ENCODE results near the gene TPBGL.
"Not testable (repeated sequence)": the region's sequence is repeated elsewhere in the genome, so short reads cannot be mapped to it uniquely, and the experiment has no call there.

TPBGL gene

DNA sequence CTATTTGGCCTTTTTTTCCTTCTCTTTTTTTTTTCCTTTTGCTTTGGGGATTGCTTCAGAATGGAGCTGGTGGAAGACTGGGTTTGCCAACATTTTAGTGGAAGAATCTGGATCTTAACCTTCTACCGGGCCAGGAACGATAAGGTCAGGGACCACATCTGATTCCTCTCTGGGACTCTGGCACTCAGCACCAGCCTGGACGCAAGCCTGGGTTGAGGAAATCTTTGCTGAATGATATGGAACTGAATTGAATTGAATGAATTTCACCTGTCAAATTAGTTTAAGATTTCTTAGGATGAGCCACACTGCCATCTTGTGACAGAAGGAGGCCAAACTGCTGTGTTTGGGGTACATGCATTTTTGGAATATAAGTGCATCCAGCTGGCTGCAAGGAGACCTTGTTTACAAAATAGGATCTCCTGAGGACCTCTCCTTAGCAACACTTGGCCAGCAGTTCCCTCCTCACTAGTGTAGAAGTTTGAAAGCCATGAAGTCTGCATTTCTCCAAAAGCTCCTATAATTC lies 30.4 kb downstream of the TPBGL start:
- no peak for DNase-seq (ENCODE audit: extremely low read depth, insufficient read length)
- peak; percentile 54 for TF ChIP-seq CTCF (IDR thresholded peaks at IDR 0.05; ENCODE audit: insufficient read depth, low read length, poor library complexity, severe bottlenecking)

DNA sequence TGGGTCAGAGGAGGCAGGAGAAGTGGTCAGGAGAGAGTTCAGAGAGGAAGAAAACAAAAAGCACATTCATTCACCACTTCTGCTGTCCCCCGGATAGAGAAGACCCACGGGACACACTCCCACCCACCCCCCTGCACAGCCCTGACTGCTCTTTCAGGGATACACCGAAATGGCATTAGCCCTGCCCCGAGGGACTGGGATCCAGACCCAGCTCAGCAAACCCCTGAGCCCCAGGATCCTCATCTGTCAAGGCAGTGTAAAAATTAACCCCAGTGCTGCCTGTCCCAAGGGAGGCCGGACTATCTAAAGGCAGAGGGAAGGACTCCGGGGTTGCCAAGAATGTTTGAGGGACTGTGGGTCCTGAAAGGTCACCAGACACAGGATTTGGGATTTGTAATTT lies 31.2 kb downstream of the TPBGL start:
- H3K36me3 ChIP-seq (ENCODE audit: control insufficient read depth, insufficient read depth, low read length): no peaks in the 10 kb centered on the region
- H3K27me3 ChIP-seq (replicated peaks; ENCODE audit: control insufficient read depth, insufficient read depth, low read length): no peaks in the 10 kb centered on the region; the same call in 1 of the 2 replicates
- H3K4me3 ChIP-seq (replicated peaks; ENCODE audit: low read depth, low read length): no peak overlapping the region
- no peak for TF ChIP-seq CTCF (IDR thresholded peaks at IDR 0.05; ENCODE audit: insufficient read depth, low read length, poor library complexity, severe bottlenecking)
- no peak for DNase-seq (ENCODE audit: extremely low read depth, insufficient read length)

More for the DNA sequence above, 30.4 kb downstream of the TPBGL start:
- Histone ChIP-seq H3K27me3 (replicated peaks; ENCODE audit: control insufficient read depth, insufficient read depth, low read length) (no peaks in the 10 kb centered on the region; the same call in 1 of the 2 replicates), H3K4me3 (replicated peaks; ENCODE audit: low read depth, low read length) (no peak overlapping the region), H3K36me3 (ENCODE audit: control insufficient read depth, insufficient read depth, low read length) (no peaks in the 10 kb centered on the region)

GRCh38 chr11:75272391-75272790 lies 31.8 kb downstream of the TPBGL start:
- no peaks in the 10 kb centered on the region for H3K36me3 ChIP-seq (ENCODE audit: control insufficient read depth, insufficient read depth, low read length)
- no peak for DNase-seq (ENCODE audit: extremely low read depth, insufficient read length)
- no peak for TF ChIP-seq CTCF (IDR thresholded peaks at IDR 0.05; ENCODE audit: insufficient read depth, low read length, poor library complexity, severe bottlenecking)
- H3K27me3 ChIP-seq (replicated peaks; ENCODE audit: control insufficient read depth, insufficient read depth, low read length): no peaks in the 10 kb centered on the region; the same call in 1 of the 2 replicates
- peak overlapping the region; percentile 35 for H3K4me3 ChIP-seq (replicated peaks; ENCODE audit: low read depth, low read length)

- no peak for DNase-seq (ENCODE audit: extremely low read depth, insufficient read length)
- TF ChIP-seq CTCF (IDR thresholded peaks at IDR 0.05; ENCODE audit: insufficient read depth, low read length, poor library complexity, severe bottlenecking): no peak
- Histone ChIP-seq H3K36me3 (ENCODE audit: control insufficient read depth, insufficient read depth, low read length) (no peaks in the 10 kb centered on the region), H3K27me3 (replicated peaks; ENCODE audit: control insufficient read depth, insufficient read depth, low read length) (no peaks in the 10 kb centered on the region; the same call in 1 of the 2 replicates), H3K4me3 (replicated peaks; ENCODE audit: low read depth, low read length) (peak overlapping the region; percentile 35)
Observed at GRCh38 chr11:75272821-75273301, 32.3 kb downstream of the TPBGL start.

DNA sequence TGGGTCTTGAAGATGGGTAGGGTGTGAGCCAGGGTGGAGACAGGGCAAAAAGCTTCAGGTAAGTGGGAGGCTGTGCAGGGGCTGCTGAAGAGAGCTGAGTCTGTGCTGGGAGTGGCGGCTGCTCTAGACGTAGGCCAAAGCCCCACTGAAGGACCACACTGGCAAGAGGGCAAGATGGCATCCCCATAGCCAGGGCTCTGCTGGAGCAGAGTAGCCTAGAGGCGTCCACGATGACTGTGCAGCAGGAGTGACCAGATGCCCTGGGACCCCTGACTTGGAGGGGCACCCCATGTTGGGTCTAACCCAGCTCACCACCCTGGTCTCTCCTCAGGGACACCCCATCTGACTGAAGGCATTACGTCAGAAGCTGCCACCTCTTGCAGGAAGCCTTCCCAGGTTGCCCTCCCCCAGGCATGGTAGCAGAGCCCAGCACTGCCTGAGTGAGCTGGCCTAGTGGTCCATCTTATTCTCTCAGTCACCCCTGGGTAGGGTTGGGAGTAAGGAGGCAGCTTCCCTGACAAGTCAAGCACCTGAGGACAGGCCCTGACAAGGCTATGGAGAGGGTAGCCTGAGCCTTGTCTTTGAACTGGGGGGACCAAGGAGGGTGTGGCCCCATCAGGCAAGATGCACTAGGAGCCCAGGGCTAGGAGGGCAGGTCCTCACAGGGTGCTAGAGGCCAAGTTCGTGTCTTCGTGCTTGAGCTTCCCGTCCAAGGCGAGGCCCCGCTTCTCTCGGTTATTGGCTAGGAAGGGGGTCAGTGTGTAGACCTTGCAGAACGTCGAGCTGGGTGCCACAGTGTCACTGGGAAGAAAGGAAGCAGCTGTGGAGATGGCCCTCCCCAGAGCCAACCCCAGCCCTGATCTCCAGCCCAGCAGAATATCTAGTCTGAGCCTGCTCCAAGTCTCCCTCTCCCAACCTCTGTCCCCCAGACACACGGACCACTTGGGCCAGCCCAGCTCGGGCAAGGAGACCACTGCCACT lies 33.1 kb downstream of the TPBGL start:
- Histone ChIP-seq H3K27me3 (replicated peaks; ENCODE audit: control insufficient read depth, insufficient read depth, low read length) (no peaks in the 10 kb centered on the region; the same call in 1 of the 2 replicates), H3K36me3 (ENCODE audit: control insufficient read depth, insufficient read depth, low read length) (no peaks in the 10 kb centered on the region), H3K4me3 (replicated peaks; ENCODE audit: low read depth, low read length) (no peak overlapping the region)
- no peak for DNase-seq (ENCODE audit: extremely low read depth, insufficient read length)
- TF ChIP-seq CTCF (IDR thresholded peaks at IDR 0.05; ENCODE audit: insufficient read depth, low read length, poor library complexity, severe bottlenecking): no peak

- DNase-seq (ENCODE audit: extremely low read depth, insufficient read length); H3K27me3 ChIP-seq (replicated peaks; ENCODE audit: control insufficient read depth, insufficient read depth, low read length); H3K36me3 ChIP-seq (ENCODE audit: control insufficient read depth, insufficient read depth, low read length); H3K4me3 ChIP-seq (replicated peaks; ENCODE audit: low read depth, low read length): not testable (repeated sequence)
Observed at GRCh38 chr11:75274716-75275115, 34.1 kb downstream of the TPBGL start.

All from GM06990 (cell line).